NCI-H1417 treated with DMSO at 0.1 percent for 48 hours (cell line): ENCODE measurements around the gene PRM1.
"Not testable (repeated sequence)": the region's sequence is repeated elsewhere in the genome, so short reads cannot be mapped to it uniquely, and the experiment has no call there.

Source experiments
- DNase-seq: peaks from one replicate; lab custom pipeline; 2025; lab: John Stamatoyannopoulos, UW

Gene PRM1

GRCh38 chr16:11298143-11298900 is 17.2 kb upstream of the PRM1 start:
- DNase-seq = no peak

- DNase-seq = no peak
Measured at GRCh38 chr16:11297492-11298142, 16.5 kb upstream of the PRM1 start.

- DNase-seq = no peak
Measured at GRCh38 chr16:11296706-11297491, 15.8 kb upstream of the PRM1 start.

GRCh38 chr16:11296351-11296705 is 15.2 kb upstream of the PRM1 start:
- no peak for DNase-seq

GRCh38 chr16:11295672-11296071 is 14.5 kb upstream of the PRM1 start:
- no peak for DNase-seq

GRCh38 chr16:11292076-11292748 is 11.1 kb upstream of the PRM1 start:
- DNase-seq = no peak

- no peak for DNase-seq
Measured at GRCh38 chr16:11291091-11291703, 10.1 kb upstream of the PRM1 start.

GRCh38 chr16:11290102-11290893 is 9.2 kb upstream of the PRM1 start:
- DNase-seq = no peak

- DNase-seq = not testable (repeated sequence)
Measured at GRCh38 chr16:11289696-11290095, 8.6 kb upstream of the PRM1 start.

- DNase-seq = no peak
Measured at GRCh38 chr16:11289202-11289601, 8.1 kb upstream of the PRM1 start.

GRCh38 chr16:11285842-11286241 is 4.7 kb upstream of the PRM1 start:
- DNase-seq = no peak

GRCh38 chr16:11283820-11284248 is 2.7 kb upstream of the PRM1 start:
- no peak for DNase-seq

- DNase-seq = no peak
Measured at GRCh38 chr16:11278681-11279628, 2.2 kb downstream of the PRM1 start.

- no peak for DNase-seq
Measured at GRCh38 chr16:11277607-11278337, 3.4 kb downstream of the PRM1 start.

GRCh38 chr16:11276896-11277593 is 4.1 kb downstream of the PRM1 start:
- no peak for DNase-seq

- no peak for DNase-seq
Measured at GRCh38 chr16:11276143-11276895, 4.8 kb downstream of the PRM1 start, which contains the start of gene PRM2. Gene PRM2, minus strand, starts transcription at chr16:11276480. Its CDS starts 110 bp downstream, at chr16:11276370.

- no peak for DNase-seq
Measured at GRCh38 chr16:11274964-11275363, 6.2 kb downstream of the PRM1 start.
